Measurements from ENCODE around the gene MAP6. TPM values are rescaled to one million over a fixed set of nuclear protein-coding genes. Genes with fewer than 3 reads are reported as not detected.
A peak's percentile ranks its signal among the peaks of the same experiment; 100 is the strongest.

MAP6 gene
- total RNA-seq, 1 donor from 2014 or later: 0.51 TPM

DNA sequence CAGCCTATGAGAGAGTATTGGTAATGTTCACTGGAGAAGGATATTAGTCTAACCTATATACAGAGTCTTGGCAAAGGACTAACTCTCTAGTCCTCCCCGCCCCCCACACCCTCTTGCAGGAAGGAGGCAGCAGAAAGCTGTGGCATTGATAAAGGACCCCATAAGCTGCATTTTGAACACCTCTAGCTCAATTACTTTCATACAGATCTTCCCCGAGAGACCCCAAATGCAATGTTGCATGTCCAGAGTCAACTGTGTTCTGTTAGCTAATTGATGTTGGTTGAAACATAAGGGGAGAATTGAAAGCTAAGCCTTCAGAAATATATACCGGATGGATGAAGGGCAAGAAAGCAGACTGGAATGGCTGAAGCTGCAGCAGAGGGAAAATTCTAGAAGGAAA is 2.8 kb downstream of the MAP6 start:
- DNase-seq: no peak

DNA sequence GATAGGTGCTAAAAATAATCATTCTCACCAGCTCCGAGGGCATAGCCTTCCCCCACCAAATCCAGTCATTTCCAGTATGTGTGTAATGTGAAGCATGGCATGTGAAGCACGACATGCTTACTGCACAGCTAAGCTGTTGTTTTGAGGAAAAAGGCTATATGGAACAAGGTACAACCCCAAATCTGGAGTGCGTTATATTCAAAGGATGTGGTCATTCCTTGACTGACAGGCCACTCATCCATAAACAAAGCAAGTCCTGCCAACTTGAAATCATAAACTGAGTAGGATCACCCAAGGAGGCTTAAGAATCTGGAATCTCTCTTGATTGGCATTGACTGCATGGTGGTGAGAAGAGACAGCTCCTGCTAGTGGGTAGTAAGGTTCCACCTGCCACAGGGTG is 3.7 kb downstream of the MAP6 start:
- DNase-seq: no peak

DNA sequence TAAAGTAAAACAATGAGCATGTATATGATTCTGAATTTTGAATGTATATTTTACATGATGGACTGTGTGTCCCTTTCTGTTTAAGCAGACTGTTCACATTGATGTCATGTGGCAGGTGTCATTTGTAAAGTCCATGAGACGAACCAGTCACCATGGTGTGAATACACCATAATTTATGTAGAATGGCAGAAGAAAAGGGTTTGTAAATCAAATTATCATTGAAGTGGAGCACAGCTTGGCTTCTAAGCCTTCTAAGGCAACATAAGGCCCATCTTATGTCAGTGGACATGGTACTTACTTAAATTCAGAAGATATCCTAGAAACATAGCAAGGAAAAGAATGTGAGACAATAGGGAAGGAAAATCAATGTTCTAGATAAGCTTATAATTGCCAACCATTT is 4.4 kb downstream of the MAP6 start:
- DNase-seq: no peak

- no peak for DNase-seq
These were observed 5.0 kb downstream of the MAP6 start for GRCh38 chr11:75663808-75664207.

- DNase-seq: no peak
These were observed 9.0 kb downstream of the MAP6 start for GRCh38 chr11:75659836-75660235.

DNA sequence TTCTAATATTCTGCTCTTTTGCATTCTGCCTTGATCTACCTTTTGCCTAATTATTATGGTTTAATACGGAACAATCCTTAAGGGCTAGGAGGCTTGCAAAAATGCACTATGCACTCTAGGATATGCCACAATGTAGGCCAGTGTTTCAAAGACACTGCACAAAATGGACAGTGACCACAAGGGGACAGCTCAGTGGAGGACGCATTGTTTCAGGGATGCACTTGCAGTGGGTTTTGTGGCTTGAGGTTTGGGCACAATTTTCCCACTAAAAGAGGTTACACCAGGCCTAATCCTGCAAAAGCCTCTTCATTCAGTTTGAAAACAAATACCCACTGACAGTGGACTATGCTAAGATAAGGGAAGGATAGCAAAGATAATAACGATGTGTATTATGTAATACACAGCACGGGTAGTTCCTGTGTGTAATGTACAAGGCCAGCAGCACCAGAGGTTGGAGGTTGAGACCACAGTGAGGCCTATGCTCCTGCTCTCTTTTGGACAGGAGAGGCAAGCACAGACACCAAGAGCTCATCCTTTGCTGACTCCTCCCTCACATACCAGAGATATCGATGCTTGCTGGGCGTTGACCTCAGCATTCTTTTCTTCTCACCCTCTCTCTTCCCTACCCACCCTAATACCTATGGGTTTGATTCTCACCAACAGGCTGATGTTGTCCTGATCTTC is 12.7 kb downstream of the MAP6 start:
- no peak for DNase-seq

GRCh38 chr11:75655605-75656004 is 13.2 kb downstream of the MAP6 start:
- no peak for DNase-seq

GRCh38 chr11:75654314-75654713 is 14.5 kb downstream of the MAP6 start:
- no peak for DNase-seq

GRCh38 chr11:75653532-75653931 is 15.3 kb downstream of the MAP6 start:
- DNase-seq: no peak

GRCh38 chr11:75652936-75653335 is 15.9 kb downstream of the MAP6 start:
- DNase-seq: no peak

DNA sequence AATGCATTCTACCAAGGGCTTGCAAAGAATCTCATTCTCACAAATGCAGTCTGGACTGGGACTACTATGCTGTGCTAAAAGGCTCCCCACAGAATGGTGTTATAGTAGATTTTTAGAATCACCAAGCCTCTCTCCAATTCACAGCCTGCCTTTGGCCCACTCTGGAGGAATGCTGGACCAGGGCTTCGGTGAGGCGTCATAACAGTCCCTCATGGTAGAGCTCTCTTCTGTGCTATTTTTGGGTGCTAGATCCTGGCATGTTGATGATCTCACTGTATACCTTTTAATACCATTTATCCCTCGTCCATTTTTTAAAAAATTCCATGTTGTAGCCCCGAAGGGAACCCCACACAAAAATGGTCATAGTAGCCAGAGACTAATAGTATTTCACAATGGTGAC is 17.6 kb downstream of the MAP6 start:
- no peak for DNase-seq

GRCh38 chr11:75650167-75650723 is 18.6 kb downstream of the MAP6 start:
- DNase-seq: no peak

GRCh38 chr11:75644946-75645345 is 23.9 kb downstream of the MAP6 start:
- no peak for DNase-seq

DNA sequence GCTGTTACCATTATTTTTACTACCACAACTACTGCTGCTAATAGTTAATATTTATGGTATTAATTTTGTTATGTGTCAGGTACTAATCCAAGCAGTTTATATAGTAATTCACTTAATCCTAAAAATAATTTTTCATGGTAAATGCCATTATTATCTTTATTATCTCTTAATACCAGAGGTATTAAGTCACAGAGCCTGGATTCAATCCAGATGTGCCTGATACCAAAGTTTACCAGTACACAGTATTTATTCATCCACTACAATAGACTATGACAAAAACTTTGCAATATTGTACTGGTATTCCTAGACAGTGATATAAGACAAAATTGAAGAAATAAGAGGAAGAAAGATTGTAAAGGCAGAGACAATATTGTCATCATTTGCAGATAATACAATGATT is 24.5 kb downstream of the MAP6 start:
- DNase-seq: no peak

- no peak for DNase-seq
These were observed 26.3 kb downstream of the MAP6 start for GRCh38 chr11:75642402-75643113.

- peak; percentile 61 for DNase-seq
These were observed 29.1 kb downstream of the MAP6 start for GRCh38 chr11:75639762-75640181.

DNA sequence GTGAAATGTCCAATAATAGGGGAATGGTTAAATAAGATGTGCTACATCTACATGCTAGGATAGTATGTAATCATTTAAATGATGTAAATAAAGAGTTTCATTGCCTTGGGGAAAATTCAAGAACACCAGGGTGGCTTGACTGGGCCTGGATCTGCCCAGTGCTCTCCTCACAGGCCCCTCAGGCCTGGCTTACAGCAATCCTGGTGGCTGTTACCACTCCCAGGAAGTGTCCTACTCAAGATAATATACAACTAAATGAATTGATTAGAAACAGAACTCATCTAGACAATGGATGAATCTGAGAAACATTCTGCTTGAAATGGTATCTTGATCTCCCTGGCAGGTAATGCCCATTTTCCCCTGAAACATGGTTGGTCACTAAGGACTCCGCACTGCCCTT is 30.8 kb downstream of the MAP6 start:
- no peak for DNase-seq

GRCh38 chr11:75635066-75635862 is 33.6 kb downstream of the MAP6 start:
- no peak for DNase-seq

DNA sequence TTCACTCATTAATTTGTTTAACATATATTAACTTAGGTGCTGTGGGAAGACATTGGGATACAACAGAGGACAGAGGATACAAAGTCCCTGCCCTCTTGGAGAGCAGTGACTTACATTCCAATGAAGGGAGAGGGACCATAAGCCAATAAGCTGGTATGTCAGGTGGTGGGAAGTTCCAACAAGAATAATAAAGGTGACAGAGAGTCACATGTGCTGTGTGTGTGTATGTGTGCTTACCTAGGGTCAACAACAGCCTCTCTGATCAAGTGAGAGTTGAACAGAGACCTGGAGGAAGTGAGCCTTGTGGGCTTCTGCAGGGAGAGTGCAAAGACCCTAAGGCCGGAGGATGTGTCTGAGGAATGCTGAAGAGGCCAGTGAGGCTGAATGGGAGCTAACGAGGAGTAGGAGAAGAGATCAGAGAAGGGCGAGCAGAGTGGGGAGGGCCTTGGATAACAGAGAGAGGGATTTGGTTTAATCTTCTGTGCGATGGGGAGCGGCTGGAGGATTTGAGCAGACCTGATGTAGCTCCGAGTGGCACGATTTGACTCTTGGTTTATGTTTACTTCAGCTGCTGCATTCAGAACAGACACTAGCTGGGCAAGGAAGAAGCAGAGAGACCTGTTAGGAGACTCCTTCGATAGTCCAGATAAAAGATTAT is 35.3 kb downstream of the MAP6 start:
- DNase-seq: no peak

GRCh38 chr11:75632962-75633361 is 35.9 kb downstream of the MAP6 start:
- DNase-seq: no peak

DNA sequence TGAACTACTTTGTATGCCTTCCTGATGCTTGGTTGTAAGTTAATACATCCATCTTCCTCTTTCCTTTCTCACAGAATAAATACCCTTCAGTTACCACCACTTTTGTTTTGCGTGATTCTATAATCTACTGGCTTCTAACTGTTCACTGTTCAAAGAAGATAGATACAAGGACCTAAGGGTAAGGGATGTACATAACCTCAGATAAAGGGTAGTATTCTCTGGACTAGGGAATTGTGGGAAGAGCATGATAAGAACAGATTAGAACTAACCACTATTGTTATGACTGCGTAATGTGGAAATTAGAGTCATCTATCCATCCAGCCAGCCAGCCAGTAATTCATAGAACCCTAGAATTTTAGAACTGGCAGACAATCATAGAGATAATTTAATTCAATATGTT is 36.4 kb downstream of the MAP6 start:
- no peak for DNase-seq

DNA sequence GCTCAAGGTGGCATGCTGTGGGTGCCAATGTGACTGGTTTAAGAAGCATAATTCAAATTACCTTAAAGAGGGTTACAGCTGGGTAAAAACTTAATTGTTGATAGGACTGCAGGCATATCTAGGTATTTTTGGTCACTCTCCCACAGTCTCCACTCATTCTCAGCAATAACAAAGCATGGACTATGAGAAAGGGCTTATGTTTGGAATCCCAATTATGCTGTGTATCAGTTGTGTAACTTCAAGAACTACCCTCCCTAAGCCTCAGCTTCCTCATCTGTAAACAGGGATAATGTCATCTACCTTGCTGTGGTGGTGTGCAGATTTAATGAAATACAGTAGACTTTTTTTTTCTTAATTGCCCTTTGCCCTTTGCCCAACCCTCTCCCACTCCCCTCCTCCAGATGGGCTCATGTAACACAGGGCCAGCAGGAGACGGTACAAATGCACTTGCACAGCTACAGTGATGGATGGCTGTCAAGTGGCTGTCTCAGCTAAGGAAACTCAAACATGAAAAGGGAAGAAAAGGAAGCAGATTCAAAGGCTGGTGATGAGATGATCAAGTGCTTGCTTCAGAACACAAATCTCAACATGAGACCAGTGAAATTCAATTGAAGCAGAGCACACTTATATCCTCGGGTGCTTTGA is 37.6 kb downstream of the MAP6 start:
- DNase-seq: no peak
